SK-N-MC (cell line): ENCODE measurements around the gene NDUFAF4.
A peak's percentile ranks its signal among the peaks of the same experiment; 100 is the strongest.

Source experiments
- DNase-seq: peaks from one replicate; pipeline ENCODE4 v3.0.0-alpha.2; 2011; ENCODE audit warnings: low read depth, low spot score
- H3K27ac ChIP-seq: fragments of 200-600 bp; sonication (generic); 2 replicates; pipeline ENCODE4 v1.5.1; 2016; ENCODE audit warnings: mixed run types
- H3K36me3 ChIP-seq: fragments of 200-600 bp; sonication (generic); 2 replicates; pipeline ENCODE4 v1.6.1; 2017; ENCODE audit warnings: antibody characterized with exemption, low read length, mixed read lengths; ENCODE audit not compliant: insufficient read depth
- H3K4me3 ChIP-seq: fragments of 200-600 bp; sonication (generic); 2 replicates; pipeline ENCODE4 v1.5.1; 2016
- H3K9ac ChIP-seq: fragments of 200-600 bp; sonication (generic); 2 replicates; pipeline ENCODE4 v1.8.0; 2017; ENCODE audit warnings: mixed run types, mixed read lengths; ENCODE audit not compliant: insufficient read length
- H3K9me3 ChIP-seq: fragments of 200-600 bp; sonication (generic); 2 replicates; pipeline ENCODE4 v1.6.1; 2017; ENCODE audit warnings: low read depth, mild to moderate bottlenecking, antibody characterized with exemption, low read length, moderate library complexity, mixed read lengths
- EZH2 ChIP-seq: fragments of 200-600 bp; sonication (generic); IDR thresholded peaks from one replicate; pipeline ENCODE4 v1.6.1; 2017; ENCODE audit warnings: antibody characterized with exemption
- FOXP2 ChIP-seq: optimal IDR thresholded peaks from 2 replicates; pipeline ENCODE3; 2011; ENCODE audit warnings: mild to moderate bottlenecking, moderate library complexity; ENCODE audit not compliant: insufficient read depth; ENCODE audit errors: extremely low read length, control extremely low read depth
- POLR2AphosphoS5 ChIP-seq: IDR thresholded peaks from 2 replicates; pipeline ENCODE4 v1.6.1; 2012; ENCODE audit warnings: mild to moderate bottlenecking, low read depth, low read length, borderline replicate concordance

Gene NDUFAF4

DNA sequence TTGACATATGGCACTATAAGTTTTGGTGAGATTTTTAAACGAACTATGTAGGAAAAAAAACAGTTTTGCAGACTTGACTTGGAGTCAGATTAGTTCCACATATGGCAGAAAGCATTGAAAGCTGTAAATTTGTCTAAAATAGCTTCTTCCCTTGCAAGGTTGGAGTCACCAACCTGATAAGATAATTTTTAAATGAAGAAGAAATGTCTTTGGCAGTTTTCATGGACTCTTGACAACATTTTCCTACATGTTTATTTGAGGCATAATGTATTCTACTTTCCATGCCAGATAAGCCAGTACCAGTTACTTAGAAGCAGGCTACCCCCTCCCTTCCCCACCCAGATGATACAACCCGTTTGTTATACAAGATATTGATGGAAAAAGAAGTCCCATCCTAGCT lies 32.0 kb upstream of the NDUFAF4 start:
- Histone ChIP-seq H3K9me3 (no peaks in the 10 kb centered on the region), H3K27ac (no peak overlapping the region), H3K4me3 (no peak overlapping the region), H3K36me3 (no peaks in the 10 kb centered on the region), H3K9ac (no peak overlapping the region)
- DNase-seq, result no peak
- TF ChIP-seq POLR2AphosphoS5 (no peak), EZH2 (no peak), FOXP2 (no peak)

DNA sequence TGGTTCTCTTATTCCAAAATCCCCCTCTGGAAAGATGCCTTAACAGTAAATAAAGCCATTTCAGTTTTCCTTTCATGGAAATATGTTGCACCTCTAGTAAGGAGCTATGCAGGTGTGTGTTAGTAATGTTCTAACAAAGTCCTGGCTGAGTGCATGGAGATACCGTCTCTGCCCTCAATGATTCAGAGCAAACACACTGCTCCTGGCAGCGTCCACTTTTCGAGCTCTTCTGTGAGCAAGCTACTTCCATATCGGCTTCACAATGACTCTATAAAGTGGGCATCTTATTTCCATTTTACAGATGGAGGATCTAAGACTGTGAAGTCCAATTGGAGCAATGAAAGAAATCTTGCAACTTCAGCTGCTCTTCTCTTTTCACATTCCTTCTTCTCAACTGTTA lies 30.0 kb upstream of the NDUFAF4 start:
- no peak for DNase-seq
- TF ChIP-seq EZH2 (no peak), FOXP2 (no peak), POLR2AphosphoS5 (no peak)
- Histone ChIP-seq H3K9ac (no peak overlapping the region), H3K36me3 (no peaks in the 10 kb centered on the region), H3K4me3 (no peak overlapping the region), H3K9me3 (no peaks in the 10 kb centered on the region), H3K27ac (no peak overlapping the region)

DNA sequence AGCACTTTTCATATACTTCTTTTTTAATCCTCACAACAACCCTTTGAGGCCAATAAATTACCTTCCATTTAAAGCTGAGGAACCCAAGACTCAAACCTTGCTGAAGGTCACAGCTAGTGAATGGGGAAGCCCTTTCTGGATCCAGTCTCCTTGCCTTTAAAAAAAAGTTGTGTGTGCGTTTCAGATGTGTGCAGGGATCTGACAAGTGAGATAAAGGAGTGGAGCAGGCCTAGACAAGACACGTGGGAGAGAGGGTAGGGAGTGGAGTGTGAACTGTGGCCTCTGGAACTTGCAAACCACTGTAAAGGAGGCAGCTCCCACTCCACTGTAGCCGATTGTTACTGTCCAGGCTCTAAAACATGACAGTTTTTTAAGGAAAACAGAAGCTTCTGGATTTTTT lies 28.7 kb upstream of the NDUFAF4 start:
- DNase-seq, result no peak
- H3K27ac ChIP-seq, result no peak overlapping the region
- no peak overlapping the region for H3K4me3 ChIP-seq
- TF ChIP-seq EZH2 (no peak), FOXP2 (no peak)
- no peaks in the 10 kb centered on the region for H3K36me3 ChIP-seq
- no peaks in the 10 kb centered on the region for H3K9me3 ChIP-seq
- no peak overlapping the region for H3K9ac ChIP-seq

DNA sequence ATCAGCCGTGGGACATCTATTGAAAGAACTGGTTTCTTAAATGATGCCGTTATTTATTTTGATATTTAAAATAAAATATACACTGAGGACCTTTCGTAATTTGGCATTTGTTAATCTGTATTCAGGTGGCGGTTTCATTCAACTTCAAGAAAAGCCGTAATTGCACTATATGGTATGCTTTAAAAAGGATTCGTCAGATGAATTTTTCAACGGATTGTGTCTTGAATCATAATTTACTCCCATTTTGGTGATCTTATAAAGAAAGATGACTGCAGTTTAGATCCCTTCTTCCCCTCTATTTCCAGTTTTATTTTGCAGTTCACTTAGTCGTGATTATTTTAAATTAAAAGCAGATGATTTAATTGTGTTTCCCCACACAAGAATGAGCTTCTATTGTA lies 27.6 kb upstream of the NDUFAF4 start:
- Histone ChIP-seq H3K27ac (no peak overlapping the region), H3K9me3 (no peaks in the 10 kb centered on the region), H3K4me3 (peak overlapping the region; percentile 90), H3K9ac (peak overlapping the region; percentile 46), H3K36me3 (no peaks in the 10 kb centered on the region)
- TF ChIP-seq FOXP2 (no peak), POLR2AphosphoS5 (no peak), EZH2 (no peak)
- no peak for DNase-seq

DNA sequence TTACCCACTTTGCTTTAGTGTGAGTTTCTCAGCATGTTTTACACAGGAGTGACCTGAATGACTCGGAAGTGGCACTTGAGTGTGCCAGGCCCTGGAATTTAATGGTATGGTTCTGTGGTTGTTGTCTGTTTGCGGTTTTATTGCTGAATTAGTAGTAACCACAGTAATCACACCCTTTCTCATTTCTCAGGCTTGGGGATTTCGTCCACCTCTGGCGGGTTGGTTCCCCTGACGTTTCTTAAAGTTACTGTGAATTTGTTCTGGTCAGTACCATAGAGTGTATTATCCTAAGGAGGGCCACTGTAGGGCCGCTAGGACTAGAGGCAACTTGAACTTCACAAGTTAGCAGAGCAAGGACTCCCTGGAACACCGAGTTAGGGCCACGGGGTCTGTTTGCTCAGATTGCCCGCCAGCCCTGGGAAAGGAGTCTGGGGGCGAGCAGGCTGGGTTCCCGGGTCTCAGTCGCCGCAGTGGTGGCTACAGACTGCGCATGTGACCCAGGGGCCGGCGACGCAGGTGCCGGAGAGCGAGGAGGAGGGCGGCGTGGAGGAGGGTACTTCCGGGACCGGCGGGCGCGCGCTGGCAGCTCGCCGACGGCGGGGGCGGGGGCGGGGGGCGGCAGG lies 26.3 kb upstream of the NDUFAF4 start:
- Histone ChIP-seq H3K9me3 (no peaks in the 10 kb centered on the region), H3K4me3 (peak overlapping the region; percentile 76), H3K36me3 (no peaks in the 10 kb centered on the region), H3K27ac (no peak overlapping the region), H3K9ac (no peak overlapping the region)
- no peak for TF ChIP-seq FOXP2
- peak; percentile 47; the same call in 1 of the 2 replicates for TF ChIP-seq POLR2AphosphoS5
- no peak for TF ChIP-seq EZH2
- no peak for DNase-seq

DNA sequence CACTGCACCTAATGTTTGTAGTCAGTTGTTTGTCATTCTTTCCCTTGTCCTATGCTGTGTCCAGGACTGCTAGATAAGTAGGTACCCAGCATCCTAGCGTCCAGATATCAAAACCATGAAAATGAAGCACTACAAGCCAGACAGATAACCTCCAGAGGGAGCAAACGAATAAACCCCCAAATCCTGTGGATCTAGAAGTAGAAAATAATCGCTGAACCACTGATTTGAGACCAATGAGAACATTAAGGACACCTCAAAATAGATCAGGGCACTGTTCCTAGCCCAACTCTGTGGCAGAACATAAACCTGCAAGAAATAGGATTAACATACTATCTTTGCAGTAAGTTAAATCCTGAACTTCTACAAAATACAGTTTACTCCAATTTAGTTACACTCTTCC lies 25.7 kb upstream of the NDUFAF4 start:
- Histone ChIP-seq H3K9me3 (no peaks in the 10 kb centered on the region), H3K36me3 (no peaks in the 10 kb centered on the region), H3K9ac (no peak overlapping the region), H3K4me3 (no peak overlapping the region; the same call in 1 of the 2 replicates), H3K27ac (no peak overlapping the region)
- no peak for TF ChIP-seq FOXP2
- no peak for TF ChIP-seq POLR2AphosphoS5
- no peak for TF ChIP-seq EZH2
- DNase-seq, result no peak

DNA sequence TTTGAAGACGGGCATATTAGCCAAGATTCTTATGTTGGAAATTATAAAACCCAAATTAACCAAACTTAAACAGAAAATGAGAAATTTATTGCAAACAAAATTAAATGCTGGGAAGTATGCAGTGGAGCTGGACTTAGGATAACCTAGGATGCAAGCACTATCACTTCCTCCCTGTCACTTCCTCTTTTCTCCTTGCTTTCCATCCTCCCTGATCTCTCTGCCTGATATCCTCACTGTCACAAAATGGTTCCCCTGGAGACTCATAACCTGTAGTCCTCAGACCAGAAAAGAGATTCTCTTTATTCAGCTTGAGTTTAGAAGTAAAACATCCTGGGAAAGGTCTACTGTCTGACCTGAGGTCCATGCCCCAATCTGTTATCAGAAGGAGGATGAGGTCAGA lies 19.4 kb upstream of the NDUFAF4 start:
- Histone ChIP-seq H3K9me3 (no peaks in the 10 kb centered on the region), H3K4me3 (no peak overlapping the region), H3K36me3 (no peaks in the 10 kb centered on the region), H3K9ac (no peak overlapping the region), H3K27ac (no peak overlapping the region)
- DNase-seq, result no peak
- TF ChIP-seq POLR2AphosphoS5 (no peak), FOXP2 (no peak), EZH2 (no peak)

DNA sequence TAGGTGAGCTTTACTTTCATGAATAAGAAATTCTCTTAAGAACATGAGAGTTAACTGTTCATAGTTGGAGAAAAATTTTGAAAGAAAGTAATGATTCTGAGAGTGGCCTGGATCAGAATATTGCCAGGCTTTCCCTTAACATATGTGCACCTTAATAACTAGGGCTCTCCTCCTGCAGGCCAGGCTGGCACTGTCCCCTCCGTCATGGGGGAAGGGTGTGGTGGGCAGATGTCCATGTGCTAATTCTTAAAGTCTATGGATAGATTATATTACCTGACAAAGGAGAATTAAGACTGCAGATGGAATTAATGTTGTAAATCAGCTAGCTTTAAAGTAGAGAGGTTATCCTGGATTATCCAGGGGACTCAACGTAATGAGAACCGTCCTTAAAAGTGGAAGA lies 15.9 kb upstream of the NDUFAF4 start:
- Histone ChIP-seq H3K4me3 (no peak overlapping the region), H3K27ac (no peak overlapping the region), H3K36me3 (no peaks in the 10 kb centered on the region), H3K9ac (no peak overlapping the region), H3K9me3 (no peaks in the 10 kb centered on the region)
- TF ChIP-seq POLR2AphosphoS5, result no peak
- TF ChIP-seq EZH2, result no peak
- no peak for TF ChIP-seq FOXP2
- no peak for DNase-seq

DNA sequence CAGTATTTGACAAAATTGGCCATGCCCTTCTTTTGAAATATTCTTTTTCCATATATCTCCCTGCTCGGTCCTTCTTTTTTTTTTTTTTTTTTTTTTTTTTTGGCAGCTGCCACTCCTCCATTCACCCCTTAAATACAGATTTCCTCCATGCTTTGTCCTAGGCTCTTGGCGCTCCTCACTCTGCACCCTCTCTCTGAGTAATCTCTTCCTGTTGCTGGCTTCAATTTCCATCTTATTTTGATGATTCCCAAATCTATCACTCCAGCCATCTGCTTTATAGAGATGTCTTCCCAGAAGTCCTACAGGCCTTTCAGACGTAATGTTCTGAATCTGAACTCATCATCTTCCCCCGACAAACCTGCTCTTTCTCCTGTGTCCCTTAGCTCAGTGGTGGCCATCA lies 14.1 kb upstream of the NDUFAF4 start:
- no peak for DNase-seq
- H3K4me3 ChIP-seq, result no peak overlapping the region
- no peak overlapping the region for H3K9ac ChIP-seq
- no peak overlapping the region for H3K27ac ChIP-seq
- no peaks in the 10 kb centered on the region for H3K36me3 ChIP-seq
- TF ChIP-seq POLR2AphosphoS5 (no peak), EZH2 (no peak), FOXP2 (no peak)
- H3K9me3 ChIP-seq, result no peaks in the 10 kb centered on the region
